WTC11 (cell line): ENCODE data around the gene RIMKLB.

Experiments
- NR2C2 ChIP-seq: sonication (generic); formaldehyde crosslinking; IDR thresholded peaks from 2 replicates; pipeline ENCODE4 v1.8.0; 2022; ENCODE audit warnings: mild to moderate bottlenecking, missing genetic modification reagents
- ZNF263 ChIP-seq: sonication (generic); formaldehyde crosslinking; IDR thresholded peaks from 2 replicates; pipeline ENCODE4 v1.8.1; 2022; ENCODE audit warnings: low read depth, mild to moderate bottlenecking, moderate library complexity, missing genetic modification reagents
- ZNF423 ChIP-seq: fragments of 250-450 bp; sonication (Bioruptor Pico); IDR thresholded peaks from 2 replicates; pipeline ENCODE4 v2.1.2; 2022; ENCODE audit warnings: mild to moderate bottlenecking, moderate library complexity
- TF ChIP-seq, protein P1 (sequence below): fragments of 200-600 bp; IDR thresholded peaks from 2 replicates; pipeline ENCODE4 v1.8.0; 2022; ENCODE audit warnings: antibody characterized with exemption
- TF ChIP-seq, protein P2 (sequence below): sonication (generic); formaldehyde crosslinking; IDR thresholded peaks from 2 replicates; pipeline ENCODE4 v1.8.1; 2023; ENCODE audit warnings: mild to moderate bottlenecking, missing genetic modification reagents, moderate library complexity
- TF ChIP-seq, protein P3 (sequence below): sonication (generic); formaldehyde crosslinking; IDR thresholded peaks from 2 replicates; pipeline ENCODE4 v1.8.1; 2022; ENCODE audit warnings: mild to moderate bottlenecking, missing genetic modification reagents, moderate library complexity, borderline replicate concordance

DNA sequence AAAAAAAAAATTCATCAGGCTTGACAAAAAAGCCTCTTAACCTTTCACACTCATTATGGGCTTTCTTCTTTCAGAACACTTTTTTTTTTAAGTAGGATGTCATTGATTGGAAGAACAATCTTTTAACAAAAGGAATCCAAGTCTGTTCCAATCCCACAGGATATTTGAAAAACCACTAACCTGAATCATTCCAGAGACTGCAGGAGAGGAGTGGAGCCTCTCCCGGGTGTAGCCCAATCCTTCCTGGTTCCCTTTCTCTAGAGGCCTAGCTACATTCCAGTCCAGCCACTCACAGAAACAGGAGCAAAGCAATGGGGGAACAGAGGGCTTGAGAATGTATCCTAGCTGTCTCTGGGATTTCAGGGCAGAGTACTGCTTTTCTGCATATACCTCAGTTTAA, 39.4 kb upstream of the RIMKLB start:
- TF ChIP-seq, protein P1, sequence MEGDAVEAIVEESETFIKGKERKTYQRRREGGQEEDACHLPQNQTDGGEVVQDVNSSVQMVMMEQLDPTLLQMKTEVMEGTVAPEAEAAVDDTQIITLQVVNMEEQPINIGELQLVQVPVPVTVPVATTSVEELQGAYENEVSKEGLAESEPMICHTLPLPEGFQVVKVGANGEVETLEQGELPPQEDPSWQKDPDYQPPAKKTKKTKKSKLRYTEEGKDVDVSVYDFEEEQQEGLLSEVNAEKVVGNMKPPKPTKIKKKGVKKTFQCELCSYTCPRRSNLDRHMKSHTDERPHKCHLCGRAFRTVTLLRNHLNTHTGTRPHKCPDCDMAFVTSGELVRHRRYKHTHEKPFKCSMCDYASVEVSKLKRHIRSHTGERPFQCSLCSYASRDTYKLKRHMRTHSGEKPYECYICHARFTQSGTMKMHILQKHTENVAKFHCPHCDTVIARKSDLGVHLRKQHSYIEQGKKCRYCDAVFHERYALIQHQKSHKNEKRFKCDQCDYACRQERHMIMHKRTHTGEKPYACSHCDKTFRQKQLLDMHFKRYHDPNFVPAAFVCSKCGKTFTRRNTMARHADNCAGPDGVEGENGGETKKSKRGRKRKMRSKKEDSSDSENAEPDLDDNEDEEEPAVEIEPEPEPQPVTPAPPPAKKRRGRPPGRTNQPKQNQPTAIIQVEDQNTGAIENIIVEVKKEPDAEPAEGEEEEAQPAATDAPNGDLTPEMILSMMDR: no peak
- TF ChIP-seq ZNF423 (CRISPR knock-in tag) (no peak), NR2C2 (CRISPR knock-in tag) (no peak), ZNF263 (CRISPR knock-in tag) (no peak)
- TF ChIP-seq, protein P2, sequence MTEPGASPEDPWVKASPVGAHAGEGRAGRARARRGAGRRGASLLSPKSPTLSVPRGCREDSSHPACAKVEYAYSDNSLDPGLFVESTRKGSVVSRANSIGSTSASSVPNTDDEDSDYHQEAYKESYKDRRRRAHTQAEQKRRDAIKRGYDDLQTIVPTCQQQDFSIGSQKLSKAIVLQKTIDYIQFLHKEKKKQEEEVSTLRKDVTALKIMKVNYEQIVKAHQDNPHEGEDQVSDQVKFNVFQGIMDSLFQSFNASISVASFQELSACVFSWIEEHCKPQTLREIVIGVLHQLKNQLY: no peak
- TF ChIP-seq, protein P3, sequence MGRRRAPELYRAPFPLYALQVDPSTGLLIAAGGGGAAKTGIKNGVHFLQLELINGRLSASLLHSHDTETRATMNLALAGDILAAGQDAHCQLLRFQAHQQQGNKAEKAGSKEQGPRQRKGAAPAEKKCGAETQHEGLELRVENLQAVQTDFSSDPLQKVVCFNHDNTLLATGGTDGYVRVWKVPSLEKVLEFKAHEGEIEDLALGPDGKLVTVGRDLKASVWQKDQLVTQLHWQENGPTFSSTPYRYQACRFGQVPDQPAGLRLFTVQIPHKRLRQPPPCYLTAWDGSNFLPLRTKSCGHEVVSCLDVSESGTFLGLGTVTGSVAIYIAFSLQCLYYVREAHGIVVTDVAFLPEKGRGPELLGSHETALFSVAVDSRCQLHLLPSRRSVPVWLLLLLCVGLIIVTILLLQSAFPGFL (CRISPR knock-in tag): no peak
